Central memory CD4-positive, alpha-beta T cell (primary cell): ENCODE results near the gene ALG6.
A peak's percentile ranks its signal among the peaks of the same experiment; 100 is the strongest.

ENCODE experiments used
- DNase-seq: peaks from one replicate; pipeline ENCODE4 v3.0.0; 2022
- total RNA-seq, 3 experiments: gene quantifications; one replicate each; lab custom pipeline; 2026; lab: John Stamatoyannopoulos, UW

Gene ALG6
- total RNA-seq = 26.1 to 42.3 (median 29.8) reads per million in 3 experiments

DNA sequence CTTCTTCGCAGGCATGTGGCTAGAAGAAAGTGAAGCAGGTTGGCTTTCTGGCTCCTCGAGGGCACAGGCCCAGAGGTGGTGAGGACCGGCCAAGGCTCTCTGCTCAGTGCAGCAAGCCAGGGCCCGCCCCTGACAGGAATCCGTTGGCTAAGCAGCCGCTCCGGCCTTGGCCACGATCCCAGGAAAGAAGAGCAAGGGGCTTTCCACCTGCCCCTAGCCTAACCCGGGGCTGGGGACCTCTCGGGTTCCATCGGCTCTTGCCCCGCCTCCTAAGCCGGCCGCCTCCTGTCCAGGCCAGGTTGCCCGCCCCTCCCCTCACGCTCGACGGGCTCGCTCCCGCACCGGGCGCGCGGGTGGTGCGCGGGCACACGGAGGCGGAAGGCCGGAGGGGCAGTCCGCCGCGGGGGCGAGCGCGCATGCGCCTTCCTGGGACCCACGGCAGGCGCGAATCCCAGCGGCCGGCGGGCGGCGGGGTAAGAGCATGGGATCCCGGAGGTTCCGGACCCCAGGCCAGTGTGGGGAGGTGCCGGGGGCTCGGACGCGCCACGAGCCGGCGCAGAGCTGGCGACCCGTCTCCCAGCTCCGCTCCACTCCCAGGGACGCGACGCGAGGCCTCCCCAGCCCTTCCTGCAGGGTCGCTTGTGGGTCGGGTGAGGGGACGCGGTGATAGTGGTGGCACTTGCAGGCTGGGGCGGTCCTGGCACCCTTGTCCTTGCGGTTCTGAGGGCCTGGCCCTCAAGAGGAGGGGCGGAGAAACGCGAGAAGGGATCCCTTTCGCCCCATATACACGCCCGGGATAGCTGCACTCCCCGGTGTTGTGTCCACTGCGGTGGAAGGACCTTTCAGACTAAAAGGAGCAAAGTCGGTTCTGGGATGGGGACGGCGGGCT, at the start of gene ALG6:
Gene ALG6, plus strand, starts transcription at position 413 of the 889 bp plus-strand sequence. CDS start 3,351 bp downstream, outside the sequence.
- peak; percentile 83 for DNase-seq

DNA sequence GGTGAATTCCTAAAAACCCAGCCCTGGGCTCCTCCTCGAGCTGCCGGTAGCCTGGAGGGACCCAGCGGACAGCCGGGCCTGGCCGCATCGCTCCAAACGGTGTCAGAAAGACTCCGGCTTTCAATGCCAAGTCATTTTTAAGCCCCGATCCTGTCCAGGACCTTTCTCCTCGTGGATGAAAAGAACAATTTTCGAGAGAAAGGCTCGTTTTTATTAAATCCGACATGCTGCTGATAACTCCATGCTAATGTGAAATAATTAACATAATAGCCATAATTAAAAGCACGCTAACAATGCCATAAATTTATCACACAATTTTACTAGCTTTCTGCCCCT, 49.6 kb upstream of the ALG6 start:
- no peak for DNase-seq

DNA sequence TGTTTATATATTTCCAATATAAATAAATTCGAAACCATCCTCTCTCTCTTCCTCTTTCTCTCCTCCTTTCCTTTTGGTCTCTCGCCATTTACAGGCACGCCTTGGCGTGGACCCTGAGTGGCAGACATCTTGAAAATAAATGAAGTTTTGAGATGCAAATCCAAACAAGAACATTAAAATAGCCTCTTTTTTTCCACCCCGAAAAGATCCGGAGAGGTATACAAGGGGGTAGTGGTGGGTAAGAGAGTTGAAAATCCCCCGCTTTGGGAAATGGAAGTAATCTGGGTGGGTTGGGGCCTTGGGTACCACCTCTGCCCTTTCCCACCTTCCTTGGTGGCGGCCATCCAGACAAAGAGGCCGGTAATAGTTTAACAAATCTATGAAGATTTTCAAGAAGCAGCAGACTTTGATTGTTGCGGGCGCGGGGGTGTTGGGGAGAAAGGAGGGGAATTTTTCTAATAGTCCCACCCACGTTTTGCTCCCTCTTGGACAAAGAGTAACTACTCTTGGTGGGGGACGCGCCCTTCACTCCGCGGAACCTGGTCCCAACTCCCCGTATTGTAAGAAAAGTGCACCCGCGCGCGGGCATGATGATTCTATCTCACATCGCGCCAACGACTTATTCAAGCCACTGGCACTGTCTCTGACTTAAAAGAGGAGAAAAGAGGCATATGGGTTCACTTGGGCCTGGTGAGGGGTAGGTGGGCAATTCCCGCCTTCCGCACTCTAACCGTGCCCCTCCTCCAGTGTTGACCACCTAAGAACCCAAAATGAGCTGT, 49.0 kb upstream of the ALG6 start:
- DNase-seq = no peak

DNA sequence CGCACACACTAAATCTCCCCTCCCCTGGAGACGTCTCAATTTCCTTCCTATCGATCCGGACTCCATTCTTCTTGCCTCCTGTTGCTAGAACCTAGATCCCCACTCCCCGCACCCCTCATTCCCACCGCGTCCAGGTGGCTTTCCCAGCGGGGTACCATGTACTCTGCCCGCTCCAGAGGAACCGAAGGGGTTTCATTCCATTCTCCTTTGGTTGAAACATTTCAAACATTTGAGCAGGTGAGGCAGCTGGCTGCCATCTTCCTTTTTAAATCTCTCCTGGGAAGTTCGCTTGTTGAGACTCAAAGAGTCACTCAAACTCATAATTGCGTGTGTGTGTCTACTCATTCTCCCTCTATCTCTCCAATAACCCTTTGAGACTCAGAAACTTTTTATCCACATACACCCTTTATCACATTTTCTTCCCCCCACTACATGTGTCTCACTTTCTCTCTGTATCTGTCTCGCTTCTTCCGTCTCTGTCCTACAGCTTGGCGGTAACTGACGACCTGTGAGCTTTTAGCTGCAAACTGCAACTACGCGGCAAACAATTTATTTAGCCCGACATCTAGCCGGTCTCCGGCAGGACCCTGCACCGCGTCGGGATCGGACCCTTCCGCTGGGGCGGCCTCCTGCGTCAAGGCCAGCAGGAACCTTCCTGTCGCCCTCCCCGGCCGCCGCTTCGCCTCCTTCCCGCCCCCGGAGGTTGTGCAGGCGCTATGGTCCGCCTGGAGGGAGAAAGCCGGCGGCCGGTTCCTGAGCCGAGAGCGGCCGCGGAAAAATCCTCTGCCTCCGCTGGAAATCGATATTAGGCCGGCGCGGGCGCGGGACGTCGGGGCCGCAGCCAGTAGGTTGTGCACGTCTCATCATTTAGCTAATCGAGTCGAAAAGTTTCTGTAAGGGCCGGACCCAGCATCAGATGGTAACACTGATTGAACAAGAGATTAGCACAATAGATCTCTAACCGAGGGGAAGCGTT, 48.1 kb upstream of the ALG6 start:
- DNase-seq = no peak

DNA sequence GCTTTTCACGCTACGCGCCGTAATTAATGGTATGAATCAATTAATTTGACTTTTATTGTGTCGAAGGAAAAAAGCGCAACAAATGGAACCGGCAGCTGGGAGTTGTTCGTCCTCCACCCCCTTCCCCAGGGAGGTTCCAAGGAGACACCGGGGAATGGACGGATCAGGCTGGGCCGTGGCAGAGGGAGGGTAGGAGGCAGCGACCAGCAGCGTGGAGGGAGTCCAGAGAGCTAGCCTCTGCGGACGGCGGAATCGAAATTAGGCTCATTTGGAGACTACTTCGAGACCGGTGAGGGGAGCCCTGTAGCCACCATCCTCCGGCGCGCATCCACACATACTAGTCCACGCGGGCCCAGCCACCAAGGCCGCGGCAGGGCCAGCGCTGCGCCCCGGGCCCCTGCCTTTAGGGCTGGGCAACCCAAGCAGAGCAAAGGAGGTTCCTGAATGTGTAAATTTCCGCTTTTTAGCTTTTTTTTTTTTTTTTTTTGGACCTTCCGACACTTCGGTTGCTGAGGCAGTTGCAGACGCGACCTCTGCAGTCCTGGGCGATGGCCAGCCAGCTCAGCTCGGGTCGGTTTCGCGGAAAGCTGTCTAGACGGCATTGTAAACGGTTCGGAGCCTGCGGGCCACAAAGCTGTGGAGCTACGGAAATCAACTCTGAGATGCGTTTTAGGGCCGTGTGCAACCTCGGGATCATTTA, 47.3 kb upstream of the ALG6 start:
- DNase-seq = no peak

DNA sequence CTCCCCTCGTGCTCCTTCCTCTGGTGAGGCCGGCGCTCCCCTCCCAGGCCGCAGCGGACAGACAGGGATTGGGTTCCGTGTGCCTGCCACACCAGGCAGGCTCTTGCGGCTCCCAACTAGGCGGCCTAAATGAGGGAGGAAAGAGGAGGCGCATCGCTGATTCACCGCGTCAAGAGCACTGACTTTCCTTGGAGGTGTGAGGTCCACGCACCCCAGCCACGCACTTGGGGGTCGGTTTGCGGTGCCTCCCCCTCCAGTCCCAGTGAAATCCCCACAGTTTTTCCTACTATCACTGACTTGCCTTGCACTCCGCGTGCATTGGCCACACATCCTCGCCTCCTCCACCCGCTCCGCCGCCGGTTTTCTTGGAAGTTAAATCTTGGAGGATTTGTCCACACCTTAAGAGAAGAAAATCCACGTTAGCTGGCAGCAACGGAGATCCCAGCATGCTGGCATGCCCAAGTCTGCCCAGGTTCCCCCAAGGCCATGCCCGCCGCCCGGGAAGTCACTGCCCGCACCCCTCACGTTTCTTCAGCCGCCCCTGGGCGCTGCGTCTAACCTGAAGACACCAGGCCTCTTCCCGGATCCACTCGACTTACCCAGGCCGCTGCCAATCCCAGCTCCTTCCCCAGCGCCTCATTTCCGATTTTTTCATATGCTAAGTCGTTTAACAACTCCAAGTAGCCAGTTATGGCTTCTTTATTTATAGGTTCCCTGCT, 46.2 kb upstream of the ALG6 start:
- DNase-seq = no peak

DNA sequence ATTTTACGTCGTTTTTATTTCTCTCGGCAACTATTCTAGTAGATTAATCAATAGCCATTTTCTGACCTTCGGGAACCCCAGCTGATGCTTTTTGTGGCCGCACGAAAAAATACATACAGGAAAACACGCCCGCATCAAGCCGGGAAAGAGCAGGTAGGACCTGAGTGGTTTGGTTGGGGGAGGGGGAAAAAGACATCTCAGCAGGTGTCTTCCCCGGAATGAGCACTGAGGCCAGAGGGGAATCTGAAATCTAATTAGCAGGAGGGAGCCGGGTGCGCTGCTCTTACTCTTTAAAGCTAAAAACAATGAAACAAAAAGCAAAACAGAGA, 45.7 kb upstream of the ALG6 start:
- peak; percentile 18 for DNase-seq

DNA sequence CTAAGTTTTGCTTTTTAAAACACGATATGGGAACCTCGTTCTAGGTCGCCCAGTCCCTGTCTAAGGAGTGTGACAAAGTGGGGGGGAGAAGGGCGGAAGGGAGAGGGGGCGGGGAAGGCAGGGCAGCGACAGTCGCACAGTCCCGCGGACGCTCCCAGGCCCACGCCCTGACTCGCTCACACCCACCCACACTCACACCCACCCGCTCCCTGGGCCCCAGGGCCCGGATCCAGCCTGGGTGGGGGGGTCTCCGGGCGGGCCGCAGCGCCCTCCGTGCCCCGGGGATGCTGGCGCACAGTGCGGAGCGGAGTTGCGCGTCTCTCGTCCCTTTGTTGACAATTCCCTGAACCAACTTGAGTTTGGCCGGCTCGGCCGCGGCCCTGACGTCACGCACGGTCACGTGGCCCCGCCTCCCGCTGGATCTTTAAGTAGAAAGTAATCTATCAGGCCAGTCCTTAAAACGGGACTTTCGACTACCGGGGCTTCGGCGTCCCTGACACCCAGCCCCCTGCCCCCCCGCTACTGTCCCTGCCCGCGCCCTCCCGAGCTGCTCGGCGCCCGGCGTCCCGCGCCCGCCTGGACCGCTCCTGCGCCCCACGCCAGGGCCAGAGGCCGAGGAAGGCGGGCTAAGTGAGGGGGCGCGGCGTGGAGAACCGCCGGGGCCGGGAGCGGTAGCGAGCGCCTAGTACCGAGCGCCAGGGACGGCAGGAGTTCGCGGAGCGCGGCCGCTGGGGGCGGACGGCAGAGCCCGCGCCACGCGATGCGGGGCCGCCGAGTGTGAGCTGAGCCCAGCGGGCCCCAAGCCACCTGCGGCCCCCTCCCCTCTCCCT, 45.1 kb upstream of the ALG6 start, which contains the start of gene FOXD3:
Gene FOXD3, plus strand, starts transcription at position 454 of the 830 bp plus-strand sequence. CDS start 492 bp downstream, outside the sequence.
- peak; percentile 9 for DNase-seq

DNA sequence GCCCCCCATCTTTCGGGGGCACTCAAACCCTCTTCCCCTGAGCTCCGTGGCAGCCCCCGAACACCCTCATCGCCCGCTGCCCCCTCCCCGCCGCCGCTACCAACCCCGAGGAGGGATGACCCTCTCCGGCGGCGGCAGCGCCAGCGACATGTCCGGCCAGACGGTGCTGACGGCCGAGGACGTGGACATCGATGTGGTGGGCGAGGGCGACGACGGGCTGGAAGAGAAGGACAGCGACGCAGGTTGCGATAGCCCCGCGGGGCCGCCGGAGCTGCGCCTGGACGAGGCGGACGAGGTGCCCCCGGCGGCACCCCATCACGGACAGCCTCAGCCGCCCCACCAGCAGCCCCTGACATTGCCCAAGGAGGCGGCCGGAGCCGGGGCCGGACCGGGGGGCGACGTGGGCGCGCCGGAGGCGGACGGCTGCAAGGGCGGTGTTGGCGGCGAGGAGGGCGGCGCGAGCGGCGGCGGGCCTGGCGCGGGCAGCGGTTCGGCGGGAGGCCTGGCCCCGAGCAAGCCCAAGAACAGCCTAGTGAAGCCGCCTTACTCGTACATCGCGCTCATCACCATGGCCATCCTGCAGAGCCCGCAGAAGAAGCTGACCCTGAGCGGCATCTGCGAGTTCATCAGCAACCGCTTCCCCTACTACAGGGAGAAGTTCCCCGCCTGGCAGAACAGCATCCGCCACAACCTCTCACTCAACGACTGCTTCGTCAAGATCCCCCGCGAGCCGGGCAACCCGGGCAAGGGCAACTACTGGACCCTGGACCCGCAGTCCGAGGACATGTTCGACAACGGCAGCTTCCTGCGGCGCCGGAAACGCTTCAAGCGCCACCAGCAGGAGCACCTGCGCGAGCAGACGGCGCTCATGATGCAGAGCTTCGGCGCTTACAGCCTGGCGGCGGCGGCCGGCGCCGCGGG, 44.2 kb upstream of the ALG6 start:
- DNase-seq = peak; percentile 57

DNA sequence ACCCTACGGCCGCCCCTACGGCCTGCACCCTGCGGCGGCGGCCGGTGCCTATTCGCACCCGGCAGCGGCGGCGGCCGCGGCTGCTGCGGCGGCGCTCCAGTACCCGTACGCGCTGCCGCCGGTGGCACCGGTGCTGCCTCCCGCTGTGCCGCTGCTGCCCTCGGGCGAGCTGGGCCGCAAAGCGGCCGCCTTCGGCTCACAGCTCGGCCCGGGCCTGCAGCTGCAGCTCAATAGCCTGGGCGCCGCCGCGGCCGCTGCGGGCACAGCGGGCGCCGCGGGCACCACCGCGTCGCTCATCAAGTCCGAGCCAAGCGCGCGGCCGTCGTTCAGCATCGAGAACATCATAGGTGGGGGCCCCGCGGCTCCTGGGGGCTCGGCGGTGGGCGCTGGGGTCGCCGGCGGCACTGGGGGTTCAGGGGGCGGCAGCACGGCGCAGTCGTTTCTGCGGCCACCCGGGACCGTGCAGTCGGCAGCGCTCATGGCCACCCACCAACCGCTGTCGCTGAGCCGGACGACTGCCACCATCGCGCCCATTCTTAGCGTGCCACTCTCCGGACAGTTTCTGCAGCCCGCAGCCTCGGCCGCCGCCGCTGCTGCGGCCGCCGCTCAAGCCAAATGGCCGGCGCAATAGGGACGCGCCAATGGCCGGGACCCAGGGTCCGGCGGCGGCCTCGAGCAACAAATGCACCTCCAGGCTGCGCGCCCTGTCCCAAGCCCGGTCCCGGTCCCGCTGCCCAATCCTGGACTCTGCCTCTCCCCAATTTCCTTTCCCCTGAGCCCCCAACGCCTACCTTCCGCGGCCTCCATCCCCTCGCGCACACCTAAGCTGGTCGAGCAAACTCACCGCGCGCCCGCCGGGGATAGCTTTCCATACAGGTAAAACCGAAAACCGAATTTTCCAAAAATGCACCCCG, 43.3 kb upstream of the ALG6 start:
- no peak for DNase-seq

DNA sequence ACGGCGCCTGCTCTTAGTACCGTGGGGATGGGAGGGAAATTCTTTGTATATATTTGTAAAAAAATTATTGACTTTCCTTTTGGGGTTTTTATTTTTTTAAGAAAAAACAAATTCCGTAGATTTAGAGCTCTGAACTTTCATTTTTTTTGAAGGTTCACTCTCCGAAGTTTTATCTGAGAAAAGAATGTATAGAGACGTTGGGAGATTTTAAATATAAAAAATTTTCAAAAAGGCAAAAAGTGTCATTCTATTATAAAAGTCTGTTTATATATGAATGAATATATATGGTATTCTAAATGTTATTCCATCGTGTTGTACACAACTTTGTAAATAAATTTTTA, 42.7 kb upstream of the ALG6 start:
- DNase-seq = no peak

DNA sequence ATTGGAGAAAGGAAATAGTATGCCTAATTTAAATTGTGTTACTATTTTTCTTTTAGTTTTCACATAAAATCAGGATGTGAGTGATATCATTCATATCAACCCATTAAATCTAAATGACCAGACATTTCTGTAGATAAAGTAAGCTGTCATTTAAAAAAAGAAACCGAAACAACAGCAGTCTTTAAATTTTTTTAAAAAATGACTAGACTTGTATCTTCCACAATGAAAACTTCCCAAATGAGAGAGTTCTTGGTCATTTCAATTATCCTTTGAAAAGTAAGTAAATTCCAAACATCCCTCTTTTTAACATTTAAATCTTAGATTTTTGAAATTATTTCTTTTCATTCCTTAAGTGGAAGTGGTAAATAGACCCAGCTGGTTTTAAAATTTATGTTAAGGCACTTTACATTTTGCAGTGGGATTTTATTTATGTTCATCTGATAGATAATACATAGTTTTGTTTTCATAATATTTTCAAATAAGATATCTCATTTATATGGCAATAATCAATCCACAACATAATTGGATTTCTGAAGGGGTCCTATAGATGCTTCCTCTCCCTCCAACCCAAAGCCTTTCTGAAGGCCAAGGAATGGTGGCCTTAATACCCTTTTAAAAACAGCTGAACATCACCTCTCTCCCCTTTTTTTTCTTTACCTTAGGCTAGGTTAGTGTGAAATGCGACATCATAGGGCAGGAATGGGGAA, 42.0 kb upstream of the ALG6 start:
- DNase-seq = no peak

DNA sequence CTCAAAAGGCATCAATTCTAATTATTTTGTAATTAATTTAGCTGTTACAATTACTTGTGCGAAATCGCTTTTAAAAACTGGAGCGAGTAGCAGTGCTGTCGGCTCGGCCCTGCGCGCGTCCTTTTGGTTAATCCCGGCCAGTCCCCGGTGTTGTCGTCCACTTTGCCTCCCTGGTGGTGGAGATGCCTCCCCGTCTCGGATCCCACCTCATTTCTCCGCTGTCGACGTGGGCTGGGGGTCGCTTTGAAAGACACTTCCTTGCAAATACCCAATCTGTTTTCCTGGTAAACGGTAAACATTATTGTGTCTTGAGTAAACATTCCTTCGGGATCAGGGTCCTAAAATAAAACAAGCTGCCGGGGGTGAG, 41.3 kb upstream of the ALG6 start:
- DNase-seq = no peak

DNA sequence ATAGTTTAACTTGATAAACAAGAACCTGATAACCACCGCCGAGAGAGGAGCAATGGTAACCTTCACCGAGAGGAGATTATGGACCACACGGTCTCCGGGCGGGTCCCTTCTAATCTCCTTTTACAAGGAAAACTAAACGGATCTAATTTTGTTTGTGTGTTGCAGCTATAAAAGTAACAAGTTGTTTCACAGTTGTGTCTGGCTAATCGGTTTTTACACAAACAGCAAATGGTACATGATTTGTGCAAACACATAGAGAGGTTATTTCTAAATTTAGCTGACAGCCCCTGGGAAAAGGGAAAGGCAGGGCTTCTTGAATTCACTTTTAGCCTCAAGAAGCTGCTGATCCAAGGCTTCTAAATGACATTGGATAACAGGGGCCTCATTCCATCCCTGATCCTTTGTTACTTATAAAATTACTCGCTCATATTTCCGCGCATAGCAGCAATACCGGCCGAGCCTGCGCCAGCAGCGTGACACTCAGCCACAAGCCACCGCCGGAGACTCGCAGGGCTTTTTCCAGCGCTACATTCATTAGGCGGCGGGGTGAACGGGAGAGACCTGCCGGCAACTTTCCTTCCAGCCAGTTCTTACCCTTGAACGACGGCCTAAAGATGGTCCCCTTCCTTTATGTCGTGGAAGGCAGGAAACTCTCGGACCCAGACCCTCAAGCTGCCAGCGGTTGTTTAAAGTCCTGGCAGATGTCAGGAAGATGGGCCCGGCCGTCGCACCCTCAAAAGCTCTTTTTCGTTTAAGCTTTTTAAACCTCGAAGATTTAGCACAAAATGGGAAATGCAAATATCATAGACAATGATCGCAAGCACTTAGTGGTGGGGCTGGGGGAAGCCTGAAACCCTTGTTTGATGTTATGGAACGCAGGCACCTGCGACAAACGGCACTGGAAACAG, 40.7 kb upstream of the ALG6 start:
- DNase-seq = no peak

DNA sequence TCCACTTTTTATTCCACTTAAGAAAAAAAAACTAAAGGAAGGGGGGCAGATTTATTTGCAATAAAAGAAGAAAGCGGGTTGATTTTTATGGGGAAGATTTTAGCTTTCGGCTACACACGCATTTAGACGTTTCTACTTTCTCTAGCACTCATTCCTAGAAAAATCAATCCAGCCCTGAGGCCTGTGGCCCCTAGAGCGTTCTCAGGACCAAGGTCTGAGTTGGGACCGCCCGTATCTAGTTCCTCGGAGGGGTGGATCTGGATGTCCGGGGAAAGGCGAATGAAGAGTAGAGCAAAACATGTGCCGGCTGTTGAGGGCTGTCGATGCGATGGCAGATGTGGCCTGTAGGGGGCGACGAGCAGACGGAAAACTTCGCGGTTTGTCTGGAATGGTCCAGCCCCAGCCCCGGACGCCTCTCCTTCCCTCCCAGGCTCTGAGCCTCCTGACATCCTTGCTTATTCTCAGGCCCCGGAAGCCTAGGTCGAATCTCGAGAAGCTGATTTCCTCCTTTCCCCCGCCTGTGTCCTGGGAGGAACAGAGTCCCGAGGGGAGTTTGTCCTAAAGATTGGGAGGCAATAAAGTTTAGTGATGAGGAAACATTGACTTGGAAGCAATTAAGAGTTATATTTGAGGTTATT, 39.9 kb upstream of the ALG6 start:
- DNase-seq = peak; percentile 16

DNA sequence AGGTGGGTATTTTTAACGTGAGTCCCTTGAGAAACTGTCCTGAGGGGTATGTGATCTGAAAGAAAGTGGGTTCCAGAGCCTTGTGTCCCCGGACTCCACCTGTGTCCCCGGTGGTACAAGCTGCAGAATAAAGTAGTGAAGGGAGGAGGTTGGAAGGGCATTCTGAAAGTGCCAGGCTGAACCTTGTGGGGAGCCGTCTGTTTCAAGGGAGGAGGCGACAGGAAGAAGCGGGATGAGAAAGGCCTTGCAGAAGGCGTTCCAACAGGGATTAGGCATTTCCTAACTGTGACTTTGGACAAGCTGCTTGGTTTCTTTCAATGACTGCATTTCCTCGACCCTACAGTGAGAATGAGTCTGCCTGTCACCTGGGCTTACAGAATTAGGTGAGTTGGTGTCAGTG, 39.3 kb upstream of the ALG6 start:
- DNase-seq = no peak
